Right renal pelvis (tissue), 4 donors: ENCODE results near the gene TTPAL. TPM values are rescaled to one million over a fixed set of nuclear protein-coding genes. Genes with fewer than 3 reads are reported as not detected.
"Not testable (repeated sequence)": the region's sequence is repeated elsewhere in the genome, so short reads cannot be mapped to it uniquely, and the experiment has no call there.

Experiments used
- DNase-seq, 4 donors: peaks; one replicate each; pipeline ENCODE4 v3.0.0-alpha.2; 2013; ENCODE audit warnings: low read depth in 4 of 4, low spot score in 3 of 4, missing footprints in 1 of 4
- polyA plus RNA-seq, 4 donors: library from polyadenylated mRNA; unstranded; fragments of 120-200 nt; gene quantifications; one replicate each; pipeline ENCODE4 v1.2.1, GENCODE V29; 2013; ENCODE audit not compliant: insufficient read length in 4 of 4

The TTPAL gene
- polyA plus RNA-seq, 4 donors: 12.5 to 14.1 (median 13.0) TPM

- DNase-seq: no peak
These were observed 8.3 kb upstream of the TTPAL start for GRCh38 chr20:44467289-44467883.

- DNase-seq: no peak
These were observed 7.5 kb upstream of the TTPAL start for GRCh38 chr20:44468044-44468782.

GRCh38 chr20:44470327-44470726 lies 5.3 kb upstream of the TTPAL start:
- DNase-seq: no peak

GRCh38 chr20:44471481-44471882 lies 4.2 kb upstream of the TTPAL start:
- DNase-seq: no peak

GRCh38 chr20:44472283-44472682 lies 3.4 kb upstream of the TTPAL start:
- not testable (repeated sequence) for DNase-seq

- no peak for DNase-seq
These were observed 341 bp upstream of the TTPAL start for GRCh38 chr20:44475372-44475693.

- no peak for DNase-seq
These were observed 1.5 kb downstream of the TTPAL start for GRCh38 chr20:44477151-44477550.

- DNase-seq: no peak
These were observed 2.5 kb downstream of the TTPAL start for GRCh38 chr20:44478206-44478605.

- DNase-seq: no peak
These were observed 4.0 kb downstream of the TTPAL start for GRCh38 chr20:44479643-44480042.

GRCh38 chr20:44480097-44480496 lies 4.4 kb downstream of the TTPAL start:
- no peak for DNase-seq

GRCh38 chr20:44481719-44482416 lies 6.2 kb downstream of the TTPAL start:
- DNase-seq: no peak

- DNase-seq: no peak
These were observed 7.4 kb downstream of the TTPAL start for GRCh38 chr20:44483112-44483511.

- no peak for DNase-seq
These were observed 9.6 kb downstream of the TTPAL start for GRCh38 chr20:44485078-44485829.

- DNase-seq: no peak
These were observed 10.1 kb downstream of the TTPAL start for GRCh38 chr20:44485830-44486198.

- no peak for DNase-seq
These were observed 12.9 kb downstream of the TTPAL start for GRCh38 chr20:44488551-44488950.

- DNase-seq: no peak
These were observed 13.5 kb downstream of the TTPAL start for GRCh38 chr20:44489223-44489622.

DNA sequence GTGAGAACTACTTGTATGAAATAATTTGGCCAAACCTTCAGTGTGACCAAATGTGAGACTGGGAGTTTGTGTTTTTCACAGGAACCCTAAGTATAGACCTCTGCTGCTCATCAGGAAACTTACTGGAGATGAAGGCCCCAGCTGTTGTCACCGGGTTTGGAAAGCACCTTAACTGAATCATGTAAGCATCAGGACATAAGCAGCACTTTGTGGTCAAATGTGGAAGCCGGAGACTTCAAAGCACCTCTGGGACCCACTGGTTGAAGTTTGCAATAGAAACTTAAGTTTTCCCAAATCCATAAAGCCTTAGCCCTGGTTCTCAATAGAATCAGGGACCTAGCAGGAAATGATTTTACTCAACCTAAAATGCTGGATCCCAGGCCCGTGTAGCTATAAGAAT lies 14.3 kb downstream of the TTPAL start:
- no peak for DNase-seq

GRCh38 chr20:44491635-44492395 lies 16.1 kb downstream of the TTPAL start:
- DNase-seq: no peak

- no peak for DNase-seq
These were observed 18.6 kb downstream of the TTPAL start for GRCh38 chr20:44494266-44494665.

GRCh38 chr20:44494681-44495080 lies 19.0 kb downstream of the TTPAL start:
- no peak for DNase-seq

DNA sequence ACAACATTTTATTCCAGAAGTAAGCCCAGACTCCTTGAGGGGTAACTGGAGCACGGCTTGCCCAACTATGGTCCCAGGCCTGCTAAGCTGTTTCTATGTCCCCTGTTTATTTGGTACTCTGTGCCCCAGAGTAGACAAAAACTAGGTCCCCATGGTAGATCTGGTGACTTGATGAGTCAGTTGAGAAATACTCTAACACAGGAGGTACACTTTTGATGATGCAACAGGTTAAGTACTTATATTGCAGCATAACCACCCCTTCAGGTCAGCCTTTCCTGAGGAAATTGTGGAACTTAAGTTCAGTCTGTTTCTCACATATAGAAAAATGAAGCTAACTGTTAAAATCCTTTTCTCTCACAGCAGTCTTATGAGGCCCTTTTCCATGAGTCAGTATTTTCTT lies 19.6 kb downstream of the TTPAL start:
- no peak for DNase-seq
